ENCODE data around the gene CNGB1.
"Not testable (repeated sequence)": the region's sequence is repeated elsewhere in the genome, so short reads cannot be mapped to it uniquely, and the experiment has no call there.

The CNGB1 gene

GRCh38 chr16:57950382-57950781 is 20.5 kb downstream of the CNGB1 start:
- peak; percentile 74 for DNase-seq

- DNase-seq = no peak
Observed at GRCh38 chr16:57949595-57950238, 21.2 kb downstream of the CNGB1 start.

- DNase-seq = no peak
Observed at GRCh38 chr16:57949013-57949412, 21.9 kb downstream of the CNGB1 start.

GRCh38 chr16:57948027-57948426 is 22.9 kb downstream of the CNGB1 start:
- DNase-seq = no peak

- DNase-seq = no peak
Observed at GRCh38 chr16:57947261-57947660, 23.7 kb downstream of the CNGB1 start.

- no peak for DNase-seq
Observed at GRCh38 chr16:57946181-57946801, 24.6 kb downstream of the CNGB1 start.

GRCh38 chr16:57945740-57946138 is 25.2 kb downstream of the CNGB1 start:
- no peak for DNase-seq

- no peak for DNase-seq
Observed at GRCh38 chr16:57944970-57945739, 25.8 kb downstream of the CNGB1 start.

GRCh38 chr16:57943381-57943780 is 27.5 kb downstream of the CNGB1 start:
- DNase-seq = not testable (repeated sequence)

- DNase-seq = not testable (repeated sequence)
Observed at GRCh38 chr16:57941901-57942300, 29.0 kb downstream of the CNGB1 start.

- no peak for DNase-seq
Observed at GRCh38 chr16:57941016-57941664, 29.8 kb downstream of the CNGB1 start.

- DNase-seq = no peak
Observed at GRCh38 chr16:57940382-57940966, 30.5 kb downstream of the CNGB1 start.

GRCh38 chr16:57939872-57940224 is 31.1 kb downstream of the CNGB1 start:
- DNase-seq = no peak

- DNase-seq = no peak
Observed at GRCh38 chr16:57938936-57939871, 31.7 kb downstream of the CNGB1 start.

GRCh38 chr16:57938484-57938883 is 32.4 kb downstream of the CNGB1 start:
- no peak for DNase-seq

- DNase-seq = no peak
Observed at GRCh38 chr16:57937861-57938260, 33.1 kb downstream of the CNGB1 start.

- DNase-seq = no peak
Observed at GRCh38 chr16:57935904-57936303, 35.0 kb downstream of the CNGB1 start.

GRCh38 chr16:57930533-57930932 is 40.4 kb downstream of the CNGB1 start:
- DNase-seq = no peak

- no peak for DNase-seq
Observed at GRCh38 chr16:57929250-57929649, 41.7 kb downstream of the CNGB1 start.

GRCh38 chr16:57926041-57926440 is 44.9 kb downstream of the CNGB1 start:
- DNase-seq = no peak

GRCh38 chr16:57925310-57925709 is 45.6 kb downstream of the CNGB1 start:
- no peak for DNase-seq

- DNase-seq = no peak
Observed at GRCh38 chr16:57924514-57924913, 46.4 kb downstream of the CNGB1 start.

Measured in islet precursor cell (in vitro differentiated cells).